ENCODE data around the gene TBL3.

Gene TBL3

DNA sequence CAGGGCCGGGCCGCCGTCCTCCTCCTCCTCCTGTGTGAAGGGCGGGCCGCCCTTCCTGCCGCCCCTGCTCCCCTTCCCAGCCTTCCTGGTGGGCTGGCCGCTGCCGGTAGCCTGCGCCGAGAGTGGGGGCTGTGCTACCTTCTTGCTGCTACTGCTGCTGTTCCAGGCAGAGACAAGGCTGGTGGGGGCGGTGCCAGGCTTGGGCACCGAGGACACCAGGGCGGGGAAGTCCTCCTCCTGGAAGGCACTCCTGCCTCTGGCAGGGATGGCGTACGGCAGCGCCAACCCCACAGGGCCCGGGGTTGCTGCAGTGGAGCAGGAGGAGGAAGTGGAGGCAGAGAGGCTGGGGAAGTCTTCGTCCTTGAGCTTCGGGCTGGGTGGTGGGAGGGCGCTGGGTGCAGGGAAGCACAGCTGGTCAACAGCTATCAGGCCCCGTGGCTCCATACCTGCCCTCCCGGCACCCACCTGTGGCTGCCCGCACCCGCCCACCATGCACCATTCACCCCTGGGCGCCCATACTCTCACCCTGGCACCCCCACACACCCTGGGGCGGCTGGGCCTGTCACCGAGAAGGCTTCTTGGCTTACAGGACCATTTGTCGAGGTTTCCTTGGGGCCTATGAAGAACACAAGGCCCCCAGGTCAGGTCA is 28.1 kb downstream of the TBL3 start:
- no peak for TF ChIP-seq TEAD4 (IDR thresholded peaks at IDR 0.05)
- no peak for TF ChIP-seq YY1 (IDR thresholded peaks at IDR 0.05; ENCODE audit: low read depth)
- TF ChIP-seq NFIC (IDR thresholded peaks at IDR 0.05): no peak
- TF ChIP-seq USF1 (IDR thresholded peaks at IDR 0.05): no peak
- TF ChIP-seq REST (IDR thresholded peaks at IDR 0.05; ENCODE audit: low read depth): no peak
- TF ChIP-seq EGR1 (IDR thresholded peaks at IDR 0.05): no peak
- TF ChIP-seq EP300 (IDR thresholded peaks at IDR 0.05; ENCODE audit: borderline replicate concordance): no peak
- TF ChIP-seq ZBTB7A (IDR thresholded peaks at IDR 0.05; ENCODE audit: low read depth): no peak
- no peak for TF ChIP-seq FOXM1 (IDR thresholded peaks at IDR 0.05; ENCODE audit: borderline replicate concordance, low read depth)
- TF ChIP-seq TAF1 (IDR thresholded peaks at IDR 0.05; ENCODE audit: low read depth): no peak
- TF ChIP-seq RAD21 (IDR thresholded peaks at IDR 0.05; ENCODE audit: low read depth): no peak
- TF ChIP-seq TCF12 (IDR thresholded peaks at IDR 0.05; ENCODE audit: low read depth): no peak
- TF ChIP-seq MAX (IDR thresholded peaks at IDR 0.05): no peak
- no peak for TF ChIP-seq CREB1 (IDR thresholded peaks at IDR 0.05; ENCODE audit: low read depth)
- no peak for TF ChIP-seq CEBPB (IDR thresholded peaks at IDR 0.05)

DNA sequence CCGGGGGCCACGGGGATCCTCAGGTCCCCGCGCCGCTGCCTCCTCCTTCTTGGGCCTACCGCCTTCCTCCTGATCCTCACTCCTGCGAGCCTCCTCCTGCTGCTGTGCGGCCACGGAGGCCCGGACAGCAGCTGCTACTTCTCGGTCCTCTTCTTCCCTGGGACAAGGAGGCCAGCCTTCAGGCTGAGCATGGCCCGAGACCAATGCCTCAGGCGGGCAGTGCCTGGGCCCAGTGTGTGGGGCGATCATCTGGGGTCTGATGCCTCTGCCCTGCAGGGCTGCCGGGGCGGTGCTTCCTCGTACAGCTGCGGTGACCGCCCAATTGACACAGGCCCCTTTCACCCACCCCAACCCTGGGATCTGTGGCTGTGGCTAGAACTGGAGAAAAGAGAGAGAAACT is 29.2 kb downstream of the TBL3 start:
- TF ChIP-seq MAX (IDR thresholded peaks at IDR 0.05) (no peak), CEBPB (IDR thresholded peaks at IDR 0.05) (no peak), NFIC (IDR thresholded peaks at IDR 0.05) (no peak), TCF12 (IDR thresholded peaks at IDR 0.05; ENCODE audit: low read depth) (no peak), REST (IDR thresholded peaks at IDR 0.05; ENCODE audit: low read depth) (no peak), USF1 (IDR thresholded peaks at IDR 0.05) (no peak), CREB1 (IDR thresholded peaks at IDR 0.05; ENCODE audit: low read depth) (no peak), ZBTB7A (IDR thresholded peaks at IDR 0.05; ENCODE audit: low read depth) (no peak), FOXM1 (IDR thresholded peaks at IDR 0.05; ENCODE audit: borderline replicate concordance, low read depth) (no peak), TAF1 (IDR thresholded peaks at IDR 0.05; ENCODE audit: low read depth) (no peak), TEAD4 (IDR thresholded peaks at IDR 0.05) (no peak), EGR1 (IDR thresholded peaks at IDR 0.05) (no peak), EP300 (IDR thresholded peaks at IDR 0.05; ENCODE audit: borderline replicate concordance) (no peak), RAD21 (IDR thresholded peaks at IDR 0.05; ENCODE audit: low read depth) (no peak), YY1 (IDR thresholded peaks at IDR 0.05; ENCODE audit: low read depth) (no peak)

GRCh38 chr16:2001456-2002355 is 29.9 kb downstream of the TBL3 start:
- TF ChIP-seq NFIC (IDR thresholded peaks at IDR 0.05) (no peak), USF1 (IDR thresholded peaks at IDR 0.05) (no peak), EGR1 (IDR thresholded peaks at IDR 0.05) (no peak), RAD21 (IDR thresholded peaks at IDR 0.05; ENCODE audit: low read depth) (no peak), TCF12 (IDR thresholded peaks at IDR 0.05; ENCODE audit: low read depth) (no peak), TEAD4 (IDR thresholded peaks at IDR 0.05) (no peak), TAF1 (IDR thresholded peaks at IDR 0.05; ENCODE audit: low read depth) (no peak), CREB1 (IDR thresholded peaks at IDR 0.05; ENCODE audit: low read depth) (no peak), EP300 (IDR thresholded peaks at IDR 0.05; ENCODE audit: borderline replicate concordance) (no peak), ZBTB7A (IDR thresholded peaks at IDR 0.05; ENCODE audit: low read depth) (no peak)

- TF ChIP-seq YY1 (IDR thresholded peaks at IDR 0.05; ENCODE audit: low read depth): no peak
- TF ChIP-seq CEBPB (IDR thresholded peaks at IDR 0.05): no peak
- no peak for TF ChIP-seq EGR1 (IDR thresholded peaks at IDR 0.05)
- TF ChIP-seq ZBTB7A (IDR thresholded peaks at IDR 0.05; ENCODE audit: low read depth): no peak
- TF ChIP-seq FOXM1 (IDR thresholded peaks at IDR 0.05; ENCODE audit: borderline replicate concordance, low read depth): no peak
- no peak for TF ChIP-seq USF1 (IDR thresholded peaks at IDR 0.05)
- no peak for TF ChIP-seq NFIC (IDR thresholded peaks at IDR 0.05)
- no peak for TF ChIP-seq MAX (IDR thresholded peaks at IDR 0.05)
- TF ChIP-seq RAD21 (IDR thresholded peaks at IDR 0.05; ENCODE audit: low read depth): no peak
- no peak for TF ChIP-seq CREB1 (IDR thresholded peaks at IDR 0.05; ENCODE audit: low read depth)
- no peak for TF ChIP-seq REST (IDR thresholded peaks at IDR 0.05; ENCODE audit: low read depth)
- TF ChIP-seq TEAD4 (IDR thresholded peaks at IDR 0.05): no peak
- TF ChIP-seq EP300 (IDR thresholded peaks at IDR 0.05; ENCODE audit: borderline replicate concordance): no peak
These were observed 30.8 kb downstream of the TBL3 start for GRCh38 chr16:2002406-2003230.
